COLO829 (cell line): ENCODE results near the gene HDAC4.

Experiments used
- DNase-seq: peaks from one replicate; pipeline ENCODE4 v3.0.0; 2012; ENCODE audit warnings: low spot score

Gene HDAC4

GRCh38 chr2:239027391-239028252 lies 373.2 kb downstream of the HDAC4 start:
- DNase-seq, result no peak

GRCh38 chr2:239026711-239027361 lies 374.0 kb downstream of the HDAC4 start:
- no peak for DNase-seq

GRCh38 chr2:239025951-239026461 lies 374.8 kb downstream of the HDAC4 start:
- no peak for DNase-seq

GRCh38 chr2:239025096-239025801 lies 375.6 kb downstream of the HDAC4 start:
- DNase-seq, result no peak

- no peak for DNase-seq
Observed at GRCh38 chr2:239024226-239024625, 376.6 kb downstream of the HDAC4 start.

GRCh38 chr2:239022437-239023260 lies 378.2 kb downstream of the HDAC4 start:
- DNase-seq, result no peak

- no peak for DNase-seq
Observed at GRCh38 chr2:239021651-239022436, 379.0 kb downstream of the HDAC4 start.

- DNase-seq, result no peak
Observed at GRCh38 chr2:239021224-239021623, 379.6 kb downstream of the HDAC4 start.

- no peak for DNase-seq
Observed at GRCh38 chr2:239020541-239021041, 380.2 kb downstream of the HDAC4 start.

- no peak for DNase-seq
Observed at GRCh38 chr2:239019183-239019581, 381.6 kb downstream of the HDAC4 start.

- DNase-seq, result no peak
Observed at GRCh38 chr2:239018271-239019182, 382.3 kb downstream of the HDAC4 start.

- DNase-seq, result no peak
Observed at GRCh38 chr2:239017491-239018098, 383.2 kb downstream of the HDAC4 start.

- no peak for DNase-seq
Observed at GRCh38 chr2:239015901-239016675, 384.7 kb downstream of the HDAC4 start.

GRCh38 chr2:239015218-239015900 lies 385.5 kb downstream of the HDAC4 start:
- DNase-seq, result no peak

- no peak for DNase-seq
Observed at GRCh38 chr2:239014458-239015217, 386.2 kb downstream of the HDAC4 start.

GRCh38 chr2:239013678-239013976 lies 387.2 kb downstream of the HDAC4 start:
- DNase-seq, result no peak
